Peyer's patch (tissue), 4 donors: ENCODE data around the gene PPP6R3. TPM values are rescaled to one million over a fixed set of nuclear protein-coding genes. Genes with fewer than 3 reads are reported as not detected.
A peak's percentile ranks its signal among the peaks of the same experiment; 100 is the strongest.

Source experiments
- DNase-seq, 3 donors: peaks; one replicate each; pipeline ENCODE4 v3.0.0-alpha.2; 2017 to 2019
- H3K27ac ChIP-seq, 4 donors: fragments of 200-600 bp; sonication (generic); one replicate each; pipeline ENCODE4 v1.5.1; 2016 to 2019
- H3K27me3 ChIP-seq, 2 donors: fragments of 200-600 bp; sonication (generic); one replicate each; pipeline ENCODE4 v1.5.1; 2019
- H3K36me3 ChIP-seq, 3 donors: fragments of 200-600 bp; sonication (generic); one replicate each; pipeline ENCODE4 v1.5.1; 2016 to 2019
- H3K4me1 ChIP-seq, 4 donors: fragments of 200-600 bp; sonication (generic); one replicate each; pipeline ENCODE4 v1.5.1; 2016 to 2019
- H3K4me3 ChIP-seq, 4 donors: fragments of 200-600 bp; sonication (generic); 1 replicate in 3 of 4; 2 replicates in 1 of 4; pipeline ENCODE4 v1.5.1; 2016 to 2019; ENCODE audit warnings: mild to moderate bottlenecking in 1 of 4
- H3K9me3 ChIP-seq, 4 donors: fragments of 200-600 bp; sonication (generic); one replicate each; pipeline ENCODE4 v1.5.1; 2016 to 2019; ENCODE audit warnings: mild to moderate bottlenecking in 1 of 4
- CTCF ChIP-seq, 6 experiments: fragments of 450-650 bp in 4 of 6; fragments of 200-600 bp in 2 of 6; sonication (generic) in 1 of 6; IDR thresholded peaks; one replicate each; pipeline ENCODE4 v1.5.1; 2017 to 2019; ENCODE audit warnings: antibody characterized with exemption in 6 of 6, mild to moderate bottlenecking in 3 of 6, moderate library complexity in 1 of 6
- POLR2A ChIP-seq, 2 donors: fragments of 450-650 bp; IDR thresholded peaks; one replicate each; pipeline ENCODE4 v1.5.1; 2017; ENCODE audit warnings: antibody characterized with exemption in 2 of 2, mild to moderate bottlenecking in 2 of 2, moderate library complexity in 2 of 2
- total RNA-seq, 4 donors: library from RNA; depleted of rRNA; stranded (reverse); fragments of >200 nt; gene quantifications; one replicate each; pipeline ENCODE4 v1.1.0, GENCODE V29; 2016

Gene PPP6R3
- total RNA-seq, 4 donors from 2014 or later: 130 to 282 (median 156) TPM

- TF ChIP-seq CTCF (IDR thresholded peaks at IDR 0.05): no peak
- TF ChIP-seq POLR2A (IDR thresholded peaks at IDR 0.05): no peak
- Histone ChIP-seq H3K4me3 (no peak overlapping the region), H3K36me3 (no peaks in the 10 kb centered on the region), H3K27ac (no peak overlapping the region), H3K9me3 (no peaks in the 10 kb centered on the region), H3K4me1 (no peaks in the 10 kb centered on the region), H3K27me3 (no peaks in the 10 kb centered on the region)
- no peak for DNase-seq
Observed at GRCh38 chr11:68652683-68653156, 192.2 kb downstream of the PPP6R3 start.

- Histone ChIP-seq H3K36me3 (no peaks in the 10 kb centered on the region), H3K4me3 (no peak overlapping the region), H3K4me1 (no peaks in the 10 kb centered on the region), H3K27me3 (no peaks in the 10 kb centered on the region), H3K27ac (no peak overlapping the region), H3K9me3 (no peaks in the 10 kb centered on the region)
- TF ChIP-seq POLR2A (IDR thresholded peaks at IDR 0.05): no peak
- TF ChIP-seq CTCF (IDR thresholded peaks at IDR 0.05): no peak
- DNase-seq: peak in 1 of 3 donors; percentile 34
Observed at GRCh38 chr11:68653486-68654430, 193.2 kb downstream of the PPP6R3 start.

GRCh38 chr11:68654978-68655377 lies 194.4 kb downstream of the PPP6R3 start:
- Histone ChIP-seq H3K27ac (no peak overlapping the region), H3K36me3 (no peaks in the 10 kb centered on the region), H3K9me3 (no peaks in the 10 kb centered on the region), H3K4me3 (no peak overlapping the region), H3K4me1 (no peaks in the 10 kb centered on the region), H3K27me3 (no peaks in the 10 kb centered on the region)
- TF ChIP-seq POLR2A (IDR thresholded peaks at IDR 0.05): no peak
- no peak for TF ChIP-seq CTCF (IDR thresholded peaks at IDR 0.05)
- DNase-seq: no peak

- no peak for DNase-seq
- no peaks in the 10 kb centered on the region for H3K36me3 ChIP-seq
- no peak overlapping the region for H3K4me3 ChIP-seq
- H3K4me1 ChIP-seq: no peaks in the 10 kb centered on the region
- H3K9me3 ChIP-seq: no peaks in the 10 kb centered on the region
- no peak for TF ChIP-seq POLR2A (IDR thresholded peaks at IDR 0.05)
- TF ChIP-seq CTCF (IDR thresholded peaks at IDR 0.05): no peak
- no peak overlapping the region for H3K27ac ChIP-seq
- H3K27me3 ChIP-seq: no peaks in the 10 kb centered on the region
Observed at GRCh38 chr11:68655406-68655805, 194.9 kb downstream of the PPP6R3 start.

GRCh38 chr11:68655806-68656205 lies 195.3 kb downstream of the PPP6R3 start:
- DNase-seq: no peak
- Histone ChIP-seq H3K9me3 (no peaks in the 10 kb centered on the region), H3K27ac (no peak overlapping the region), H3K4me3 (no peak overlapping the region), H3K36me3 (no peaks in the 10 kb centered on the region), H3K27me3 (no peaks in the 10 kb centered on the region), H3K4me1 (no peaks in the 10 kb centered on the region)
- no peak for TF ChIP-seq POLR2A (IDR thresholded peaks at IDR 0.05)
- TF ChIP-seq CTCF (IDR thresholded peaks at IDR 0.05): no peak
